Esophagus muscularis mucosa (tissue), 3 donors: ENCODE measurements around the gene GOLIM4.

ENCODE experiments used
- POLR2A ChIP-seq: fragments of 450-650 bp; IDR thresholded peaks from one replicate; pipeline ENCODE4 v1.6.1; 2017; ENCODE audit warnings: antibody characterized with exemption, moderate library complexity, mild to moderate bottlenecking, low read depth
- TF ChIP-seq, protein P1 (sequence below), 3 experiments: fragments of 200-600 bp in 2 of 3; fragments of 450-650 bp in 1 of 3; sonication (generic) in 2 of 3; IDR thresholded peaks; one replicate each; pipeline ENCODE4 v1.5.1; 2017 to 2019; ENCODE audit warnings: antibody characterized with exemption in 3 of 3, mild to moderate bottlenecking in 2 of 3, moderate library complexity in 1 of 3

DNA sequence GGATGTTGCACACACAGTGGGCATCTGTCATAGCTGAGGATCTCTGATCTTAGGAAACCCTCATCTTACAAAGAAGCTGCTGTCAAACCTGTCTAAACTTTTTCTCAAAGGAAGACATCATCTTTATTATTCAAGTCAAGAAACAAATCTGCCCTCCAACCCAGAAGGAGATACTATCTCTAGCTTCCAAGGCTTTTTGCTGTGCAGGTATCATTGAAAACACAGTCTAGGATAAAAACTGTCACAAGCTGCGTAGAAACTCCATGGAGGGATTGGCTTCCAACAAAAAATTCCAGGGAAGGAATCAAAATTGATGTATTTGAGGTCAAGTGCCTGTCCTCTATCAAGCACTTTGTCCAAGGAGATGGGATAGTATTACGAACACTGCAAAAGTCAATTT lies 89.1 kb downstream of the GOLIM4 start:
- TF ChIP-seq, protein P1, sequence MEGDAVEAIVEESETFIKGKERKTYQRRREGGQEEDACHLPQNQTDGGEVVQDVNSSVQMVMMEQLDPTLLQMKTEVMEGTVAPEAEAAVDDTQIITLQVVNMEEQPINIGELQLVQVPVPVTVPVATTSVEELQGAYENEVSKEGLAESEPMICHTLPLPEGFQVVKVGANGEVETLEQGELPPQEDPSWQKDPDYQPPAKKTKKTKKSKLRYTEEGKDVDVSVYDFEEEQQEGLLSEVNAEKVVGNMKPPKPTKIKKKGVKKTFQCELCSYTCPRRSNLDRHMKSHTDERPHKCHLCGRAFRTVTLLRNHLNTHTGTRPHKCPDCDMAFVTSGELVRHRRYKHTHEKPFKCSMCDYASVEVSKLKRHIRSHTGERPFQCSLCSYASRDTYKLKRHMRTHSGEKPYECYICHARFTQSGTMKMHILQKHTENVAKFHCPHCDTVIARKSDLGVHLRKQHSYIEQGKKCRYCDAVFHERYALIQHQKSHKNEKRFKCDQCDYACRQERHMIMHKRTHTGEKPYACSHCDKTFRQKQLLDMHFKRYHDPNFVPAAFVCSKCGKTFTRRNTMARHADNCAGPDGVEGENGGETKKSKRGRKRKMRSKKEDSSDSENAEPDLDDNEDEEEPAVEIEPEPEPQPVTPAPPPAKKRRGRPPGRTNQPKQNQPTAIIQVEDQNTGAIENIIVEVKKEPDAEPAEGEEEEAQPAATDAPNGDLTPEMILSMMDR (IDR thresholded peaks at IDR 0.05), result no peak
- no peak for TF ChIP-seq POLR2A
